ENCODE data around the gene FTCD.

The FTCD gene

GRCh38 chr21:46091118-46091517, 64.3 kb downstream of the FTCD start:
- TF ChIP-seq REST (IDR thresholded peaks at IDR 0.05; ENCODE audit: insufficient read depth in 1 of 2, low read depth in 2 of 2, low read length in 2 of 2) (no peak), FOXP2 (optimal IDR thresholded peaks at IDR 0.05; ENCODE audit: borderline replicate concordance, extremely low read depth, extremely low read length, insufficient read depth) (no peak), SIN3A (IDR thresholded peaks at IDR 0.05; ENCODE audit: borderline replicate concordance, insufficient read depth, low read length) (no peak), POLR2AphosphoS5 (IDR thresholded peaks at IDR 0.05; ENCODE audit: low read depth, low read length) (no peak), TAF1 (IDR thresholded peaks at IDR 0.05; ENCODE audit: borderline replicate concordance, insufficient read depth, low read length) (no peak)

- TF ChIP-seq FOXP2 (optimal IDR thresholded peaks at IDR 0.05; ENCODE audit: borderline replicate concordance, extremely low read depth, extremely low read length, insufficient read depth), result no peak
- no peak for TF ChIP-seq TAF1 (IDR thresholded peaks at IDR 0.05; ENCODE audit: borderline replicate concordance, insufficient read depth, low read length)
- TF ChIP-seq REST (IDR thresholded peaks at IDR 0.05; ENCODE audit: insufficient read depth in 1 of 2, low read depth in 2 of 2, low read length in 2 of 2), result no peak
- no peak for TF ChIP-seq POLR2AphosphoS5 (IDR thresholded peaks at IDR 0.05; ENCODE audit: low read depth, low read length)
- no peak for TF ChIP-seq SIN3A (IDR thresholded peaks at IDR 0.05; ENCODE audit: borderline replicate concordance, insufficient read depth, low read length)
Measured at GRCh38 chr21:46089285-46089684, 66.1 kb downstream of the FTCD start.

GRCh38 chr21:46088189-46088588, 67.2 kb downstream of the FTCD start:
- no peak for TF ChIP-seq TAF1 (IDR thresholded peaks at IDR 0.05; ENCODE audit: borderline replicate concordance, insufficient read depth, low read length)
- TF ChIP-seq POLR2AphosphoS5 (IDR thresholded peaks at IDR 0.05; ENCODE audit: low read depth, low read length), result no peak
- no peak for TF ChIP-seq SIN3A (IDR thresholded peaks at IDR 0.05; ENCODE audit: borderline replicate concordance, insufficient read depth, low read length)
- TF ChIP-seq FOXP2 (optimal IDR thresholded peaks at IDR 0.05; ENCODE audit: borderline replicate concordance, extremely low read depth, extremely low read length, insufficient read depth), result no peak
- TF ChIP-seq REST (IDR thresholded peaks at IDR 0.05; ENCODE audit: insufficient read depth in 1 of 2, low read depth in 2 of 2, low read length in 2 of 2), result no peak

- TF ChIP-seq TAF1 (IDR thresholded peaks at IDR 0.05; ENCODE audit: borderline replicate concordance, insufficient read depth, low read length) (no peak), POLR2AphosphoS5 (IDR thresholded peaks at IDR 0.05; ENCODE audit: low read depth, low read length) (no peak), FOXP2 (optimal IDR thresholded peaks at IDR 0.05; ENCODE audit: borderline replicate concordance, extremely low read depth, extremely low read length, insufficient read depth) (no peak), REST (IDR thresholded peaks at IDR 0.05; ENCODE audit: insufficient read depth in 1 of 2, low read depth in 2 of 2, low read length in 2 of 2) (no peak), SIN3A (IDR thresholded peaks at IDR 0.05; ENCODE audit: borderline replicate concordance, insufficient read depth, low read length) (no peak)
Measured at GRCh38 chr21:46087641-46088040, 67.7 kb downstream of the FTCD start.

All from PFSK-1 (cell line).